GM11168 (cell line): ENCODE measurements around the gene SLC35F3.
"Not testable (repeated sequence)": the region's sequence is repeated elsewhere in the genome, so short reads cannot be mapped to it uniquely, and the experiment has no call there.

ENCODE experiments used
- in situ Hi-C: fragments of 300-500 bp; cut with MboI; formaldehyde crosslinking; loops from one replicate; pipeline ENCODE4 v1.12.0; 2022; ENCODE audit warnings: low sequenced_read_pairs; ENCODE audit not compliant: unreplicated experiment

SLC35F3 gene

GRCh38 chr1:234169161-234169849 is 264.8 kb downstream of the SLC35F3 start:
- in situ Hi-C loops: no loop called here

- in situ Hi-C loops: no loop called here
Measured at GRCh38 chr1:234170067-234170466, 265.6 kb downstream of the SLC35F3 start.

GRCh38 chr1:234170622-234171021 is 266.1 kb downstream of the SLC35F3 start:
- in situ Hi-C loops: no loop called here

GRCh38 chr1:234173968-234174367 is 269.5 kb downstream of the SLC35F3 start:
- in situ Hi-C loops: no loop called here

GRCh38 chr1:234175363-234175762 is 270.9 kb downstream of the SLC35F3 start:
- in situ Hi-C loops: no loop called here

GRCh38 chr1:234176000-234176399 is 271.5 kb downstream of the SLC35F3 start:
- in situ Hi-C loops: no loop called here

GRCh38 chr1:234176847-234177246 is 272.4 kb downstream of the SLC35F3 start:
- in situ Hi-C loops: not testable (repeated sequence)

- in situ Hi-C loops: no loop called here
Measured at GRCh38 chr1:234185438-234185837, 281.0 kb downstream of the SLC35F3 start.

- in situ Hi-C loops: no loop called here
Measured at GRCh38 chr1:234186037-234186688, 281.7 kb downstream of the SLC35F3 start.

GRCh38 chr1:234188454-234188792 is 283.9 kb downstream of the SLC35F3 start:
- in situ Hi-C loops: no loop called here

GRCh38 chr1:234197839-234198238 is 293.4 kb downstream of the SLC35F3 start:
- in situ Hi-C loops: no loop called here

GRCh38 chr1:234199476-234200127 is 295.1 kb downstream of the SLC35F3 start:
- in situ Hi-C loops: loop anchor here (25.0 kb wide), 1 partner anchor 113 kb away; no protein-coding TSS in a partner anchor

- in situ Hi-C loops: loop anchor here (25.0 kb wide), 1 partner anchor 112 kb away; no protein-coding TSS in a partner anchor
Measured at GRCh38 chr1:234200566-234200965, 296.1 kb downstream of the SLC35F3 start.

- in situ Hi-C loops: loop anchor here (25.0 kb wide), 1 partner anchor 111 kb away; no protein-coding TSS in a partner anchor
Measured at GRCh38 chr1:234201600-234201999, 297.1 kb downstream of the SLC35F3 start.

GRCh38 chr1:234205966-234206365 is 301.5 kb downstream of the SLC35F3 start:
- in situ Hi-C loops: loop anchor here (25.0 kb wide), 1 partner anchor 106 kb away; no protein-coding TSS in a partner anchor

GRCh38 chr1:234206651-234207284 is 302.3 kb downstream of the SLC35F3 start:
- in situ Hi-C loops: loop anchor here (25.0 kb wide), 1 partner anchor 106 kb away; no protein-coding TSS in a partner anchor

GRCh38 chr1:234208351-234208750 is 303.9 kb downstream of the SLC35F3 start:
- in situ Hi-C loops: loop anchor here (25.0 kb wide), 1 partner anchor 104 kb away; no protein-coding TSS in a partner anchor

GRCh38 chr1:234208791-234209190 is 304.3 kb downstream of the SLC35F3 start:
- in situ Hi-C loops: loop anchor here (25.0 kb wide), 1 partner anchor 104 kb away; no protein-coding TSS in a partner anchor

GRCh38 chr1:234210429-234210828 is 306.0 kb downstream of the SLC35F3 start:
- in situ Hi-C loops: loop anchor here (25.0 kb wide), 1 partner anchor 102 kb away; no protein-coding TSS in a partner anchor

- in situ Hi-C loops: loop anchor here (25.0 kb wide), 1 partner anchor 100 kb away; no protein-coding TSS in a partner anchor
Measured at GRCh38 chr1:234211855-234212254, 307.4 kb downstream of the SLC35F3 start.
